ENCODE results near the gene MTHFD2. TPM values are rescaled to one million over a fixed set of nuclear protein-coding genes. Genes with fewer than 3 reads are reported as not detected.

The MTHFD2 gene
- total RNA-seq, 2 experiments from 2014 or later: 162 to 164 TPM

DNA sequence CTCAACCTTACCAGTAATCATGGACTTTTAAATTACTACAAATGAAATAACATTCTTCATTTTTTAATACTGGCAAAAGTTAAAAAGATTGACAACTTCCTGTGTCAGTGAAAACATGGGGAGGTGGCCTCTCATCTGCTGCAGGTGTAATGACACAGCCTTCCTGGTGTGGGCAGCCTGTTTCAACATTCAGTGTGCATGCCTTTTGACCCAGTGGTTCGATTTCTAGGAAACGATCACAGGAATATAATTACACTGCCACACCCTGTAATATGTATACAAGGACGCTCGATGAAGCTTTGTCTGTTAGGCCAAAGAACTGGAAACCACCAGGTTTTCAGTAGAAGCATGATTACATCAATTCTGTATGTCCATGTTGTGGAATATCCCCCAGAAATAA lies 68.7 kb downstream of the MTHFD2 start:
- no peaks in the 10 kb centered on the region for H3K9me3 Mint-ChIP-seq (ENCODE audit: insufficient read depth)
- DNase-seq: peak; percentile 86
- H3K36me3 Mint-ChIP-seq (ENCODE audit: low read depth): peaks cover 4% of the 10 kb centered on the region
- H3K4me3 Mint-ChIP-seq: peak overlapping the region; percentile 53
- ATAC-seq: peak; percentile 98
- ChIA-PET POLR2A (interaction anchor here (2.0 kb wide), 1 partner anchor 24 kb away, joined by 9 read pairs; no protein-coding TSS in a partner anchor), CTCF (interaction anchor here (1.0 to 9.7 kb wide), 10 partner anchors 9 to 142 kb away, joined by 3 to 110 read pairs (median 4); no protein-coding TSS in a partner anchor)
- peak overlapping the region; percentile 86 for H3K27ac Mint-ChIP-seq
- no peaks in the 10 kb centered on the region for H3K27me3 Mint-ChIP-seq (ENCODE audit: low read depth)
- H3K4me1 Mint-ChIP-seq (ENCODE audit: low read depth): peaks cover 23% of the 10 kb centered on the region

Other genes starting within 250 kb of the MTHFD2 start
- 10 to 100 TPM; 20.4 to 20.9 TPM for gene TET3, start 213.7 kb upstream of the MTHFD2 start, total RNA-seq
- 10 to 100 TPM; 79.7 to 85.4 TPM for gene BOLA3, start 50.7 kb upstream of the MTHFD2 start, total RNA-seq
- gene MOB1A, start 19.7 kb upstream of the MTHFD2 start, total RNA-seq: 100 to 1,000 TPM; 191 to 208 TPM
- 1 to 10 TPM; 1.6 to 2.8 TPM for gene SLC4A5, start 144.8 kb downstream of the MTHFD2 start, total RNA-seq
- gene DCTN1, start 181.7 kb downstream of the MTHFD2 start, total RNA-seq: 100 to 1,000 TPM; 112 to 115 TPM
- gene C2orf81, start 223.0 kb downstream of the MTHFD2 start, total RNA-seq: 1 to 10 TPM; 1.5 TPM
- gene WDR54, start 223.1 kb downstream of the MTHFD2 start, total RNA-seq: 10 to 100 TPM; 93.7 to 96.9 TPM
- gene RTKN, start 243.3 kb downstream of the MTHFD2 start, total RNA-seq: under 1 TPM; 0.37 to 0.57 TPM

All from activated CD8-positive, alpha-beta T cell treated with anti-CD3 and anti-CD28 coated beads, Interleukin-2, amount 10 ng/mL, durations not matched to agents 7 days and 5 days (primary cell).